CD14-positive monocyte (primary cell): ENCODE measurements around the gene REXO2. TPM values are rescaled to one million over a fixed set of nuclear protein-coding genes. Genes with fewer than 3 reads are reported as not detected.

Source experiments
- DNase-seq, 3 donors: peaks; one replicate each; pipeline ENCODE4 v3.0.0-alpha.2; 2011 to 2022
- H2AFZ ChIP-seq: 2 replicates; pipeline ENCODE4 v1.6.0; 2012; ENCODE audit warnings: mild to moderate bottlenecking, low read depth, low read length, inconsistent platforms; ENCODE audit not compliant: insufficient read depth, poor library complexity, severe bottlenecking
- H3K27ac ChIP-seq, 2 donors: 1 replicate in 1 of 2; 2 replicates in 1 of 2; pipeline ENCODE4 v1.5.1; 2012 to 2013; ENCODE audit warnings: low read length in 2 of 2, control low read depth in 1 of 2, inconsistent platforms in 1 of 2, low read depth in 1 of 2, mild to moderate bottlenecking in 1 of 2
- H3K27me3 ChIP-seq, 2 donors: one replicate each; pipeline versions ENCODE4 v1.6.0 to v1.6.1; 2011 to 2013; ENCODE audit warnings: low read length in 2 of 2; ENCODE audit not compliant: control insufficient read depth in 2 of 2, insufficient read depth in 2 of 2
- H3K36me3 ChIP-seq, 2 donors: replicated peaks in 1 of 2; 1 replicate in 1 of 2; 2 replicates in 1 of 2; pipeline versions ENCODE4 v1.5.1 to v1.6.1; 2012 to 2013; ENCODE audit warnings: low read length in 2 of 2, control low read depth in 1 of 2, inconsistent platforms in 1 of 2, mild to moderate bottlenecking in 1 of 2; ENCODE audit not compliant: insufficient read depth in 2 of 2, control insufficient read depth in 1 of 2
- H3K4me1 ChIP-seq, 2 donors: 1 replicate in 1 of 2; 2 replicates in 1 of 2; pipeline versions ENCODE4 v1.5.1 to v1.6.1; 2012 to 2013; ENCODE audit warnings: low read length in 2 of 2, control low read depth in 1 of 2, inconsistent platforms in 1 of 2, mild to moderate bottlenecking in 1 of 2, moderate library complexity in 1 of 2; ENCODE audit not compliant: insufficient read depth in 2 of 2, control insufficient read depth in 1 of 2
- H3K4me2 ChIP-seq: replicated peaks from 2 replicates; pipeline ENCODE3; 2012; ENCODE audit warnings: low read length, moderate library complexity, mild to moderate bottlenecking; ENCODE audit not compliant: poor library complexity, severe bottlenecking; ENCODE audit errors: extremely low read depth
- H3K4me3 ChIP-seq, 3 experiments: fragments of 200-600 bp in 1 of 3; sonication (generic) in 1 of 3; replicated peaks in 1 of 3; 1 replicate in 2 of 3; 2 replicates in 1 of 3; pipeline ENCODE4 v1.5.1; 2011 to 2013; ENCODE audit warnings: low read length in 3 of 3, mild to moderate bottlenecking in 3 of 3, control low read depth in 2 of 3, low read depth in 2 of 3, inconsistent platforms in 1 of 3, moderate library complexity in 1 of 3
- H3K79me2 ChIP-seq: 2 replicates; pipeline ENCODE4 v1.6.0; 2012; ENCODE audit warnings: mild to moderate bottlenecking, control low read depth, inconsistent platforms, low read length, moderate library complexity; ENCODE audit not compliant: insufficient read depth
- H3K9ac ChIP-seq: 2 replicates; pipeline ENCODE4 v1.6.0; 2017; ENCODE audit warnings: low read length, mild to moderate bottlenecking; ENCODE audit not compliant: insufficient read depth, poor library complexity, severe bottlenecking
- H3K9me3 ChIP-seq, 2 donors: replicated peaks in 1 of 2; 1 replicate in 1 of 2; 2 replicates in 1 of 2; pipeline versions ENCODE4 v1.5.1 to v1.6.1; 2012 to 2013; ENCODE audit warnings: low read length in 2 of 2, control low read depth in 1 of 2; ENCODE audit not compliant: control insufficient read depth in 1 of 2, insufficient read depth in 1 of 2
- H4K20me1 ChIP-seq: 2 replicates; pipeline ENCODE4 v1.6.0; 2012; ENCODE audit warnings: mild to moderate bottlenecking, low read length, control low read depth, moderate library complexity; ENCODE audit not compliant: insufficient read depth
- H3K27ac Mint-ChIP-seq, 7 donors: one replicate each; pipeline ENCODE4 v1.8.0; 2020; ENCODE audit warnings: mild to moderate bottlenecking in 7 of 7, mixed read lengths in 7 of 7, moderate library complexity in 6 of 7, inconsistent platforms in 2 of 7
- H3K27me3 Mint-ChIP-seq, 3 donors: one replicate each; pipeline ENCODE4 v1.8.0; 2021 to 2022; ENCODE audit warnings: low read depth in 3 of 3, mild to moderate bottlenecking in 3 of 3, mixed read lengths in 3 of 3, moderate library complexity in 3 of 3, inconsistent platforms in 1 of 3
- H3K36me3 Mint-ChIP-seq, 2 donors: one replicate each; pipeline ENCODE4 v1.8.0; 2020; ENCODE audit warnings: mixed read lengths in 2 of 2, inconsistent platforms in 1 of 2, mild to moderate bottlenecking in 1 of 2
- H3K4me1 Mint-ChIP-seq: one replicate; pipeline ENCODE4 v1.8.0; 2020; ENCODE audit warnings: mild to moderate bottlenecking, mixed read lengths
- H3K4me3 Mint-ChIP-seq, 2 donors: one replicate each; pipeline ENCODE4 v1.8.0; 2020; ENCODE audit warnings: mild to moderate bottlenecking in 2 of 2, mixed read lengths in 2 of 2, moderate library complexity in 1 of 2
- H3K9me3 Mint-ChIP-seq, 7 donors: one replicate each; pipeline ENCODE4 v1.8.0; 2020 to 2022; ENCODE audit warnings: mixed read lengths in 7 of 7, mild to moderate bottlenecking in 6 of 7, moderate library complexity in 6 of 7, inconsistent platforms in 2 of 7
- CTCF ChIP-seq: fragments of 200-600 bp; IDR thresholded peaks from one replicate; pipeline ENCODE4 v1.8.0; 2022; ENCODE audit warnings: antibody characterized with exemption, mild to moderate bottlenecking
- WGBS: methylation state at CpG from one replicate; pipeline ENCODE4 v1.1.5; 2013; ENCODE audit warnings: missing lambda C conversion rate; ENCODE audit not compliant: insufficient coverage; 5-methylcytosine and 5-hydroxymethylcytosine counted together
- intact Hi-C, 2 donors: fragments of 100-400 bp; cut with micrococcal nuclease; formaldehyde crosslinking; loops; one replicate each; pipeline versions ENCODE4 v1.15.0 to v1.15.1; 2023
- polyA plus RNA-seq, 3 donors: library from polyadenylated mRNA; depleted of rRNA in 1 of 3; unstranded in 2 of 3; stranded (reverse) in 1 of 3; fragments of 300-500 nt in 2 of 3; fragments of >200 nt in 1 of 3; fragmentation: Illumina TruSeq in 2 of 3; gene quantifications; 1 replicate in 2 of 3; 2 replicates in 1 of 3; pipeline ENCODE4 v1.2.3, GENCODE V29; 2012 to 2021

The REXO2 gene
- polyA plus RNA-seq, 3 donors = 18.0 to 22.5 (median 22.2) TPM

DNA sequence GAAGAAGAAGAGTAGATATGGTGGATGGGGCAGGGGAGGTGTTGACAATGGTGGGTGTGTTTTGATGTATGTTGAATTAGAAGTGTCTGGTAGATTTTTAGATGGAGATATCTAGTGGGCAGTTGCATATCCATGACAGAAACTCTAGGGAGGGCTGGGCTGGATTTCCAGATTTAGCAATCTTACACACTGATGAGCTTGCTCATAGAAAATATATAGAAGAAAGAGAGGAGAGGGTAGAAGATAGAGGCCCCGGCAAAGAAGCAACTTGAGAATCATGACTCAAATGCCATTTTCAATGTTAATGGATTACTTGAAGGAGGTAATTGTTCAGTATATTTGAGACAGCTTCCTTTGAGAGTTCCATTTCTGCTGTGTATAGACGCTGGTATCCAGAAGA, 8.2 kb downstream of the REXO2 start:
- no peak for TF ChIP-seq CTCF
- no peak overlapping the region for H3K27ac ChIP-seq
- no peak overlapping the region for H3K4me2 ChIP-seq
- Mint-ChIP-seq H3K9me3 (peaks cover 0 to 3% (median 0%) of the 10 kb centered on the region in 7 donors), H3K36me3 (peaks cover 16 to 22% of the 10 kb centered on the region in 2 donors), H3K27me3 (no peaks in the 10 kb centered on the region), H3K27ac (no peak overlapping the region), H3K4me1 (no peaks in the 10 kb centered on the region), H3K4me3 (no peak overlapping the region)
- H2AFZ ChIP-seq = no peak overlapping the region
- H3K4me3 ChIP-seq = no peak overlapping the region
- 83% methylated on average over 2 of the region's 2 CpGs for WGBS
- H4K20me1 ChIP-seq = no peaks in the 10 kb centered on the region
- H3K27me3 ChIP-seq = no peaks in the 10 kb centered on the region
- H3K79me2 ChIP-seq = no peaks in the 10 kb centered on the region
- intact Hi-C loops = no loop called here
- no peaks in the 10 kb centered on the region for H3K4me1 ChIP-seq
- peaks cover 2 to 10% of the 10 kb centered on the region in 2 donors for H3K36me3 ChIP-seq
- H3K9me3 ChIP-seq = no peaks in the 10 kb centered on the region
- no peak for DNase-seq
- no peak overlapping the region for H3K9ac ChIP-seq

GRCh38 chr11:114447892-114448291, 8.6 kb downstream of the REXO2 start:
- no peak for TF ChIP-seq CTCF
- Mint-ChIP-seq H3K36me3 (peaks cover 16 to 22% of the 10 kb centered on the region in 2 donors), H3K4me3 (no peak overlapping the region), H3K27me3 (no peaks in the 10 kb centered on the region), H3K9me3 (peaks cover 0 to 3% (median 0%) of the 10 kb centered on the region in 7 donors), H3K4me1 (no peaks in the 10 kb centered on the region), H3K27ac (no peak overlapping the region)
- DNase-seq = no peak
- Histone ChIP-seq H4K20me1 (no peaks in the 10 kb centered on the region), H3K4me3 (no peak overlapping the region), H2AFZ (no peak overlapping the region), H3K36me3 (peaks cover 2 to 10% of the 10 kb centered on the region in 2 donors), H3K4me2 (no peak overlapping the region), H3K4me1 (no peaks in the 10 kb centered on the region), H3K27me3 (no peaks in the 10 kb centered on the region), H3K9ac (no peak overlapping the region), H3K79me2 (no peaks in the 10 kb centered on the region), H3K9me3 (no peaks in the 10 kb centered on the region), H3K27ac (no peak overlapping the region)
- intact Hi-C loops = no loop called here
- WGBS = no CpG with 5 or more reads among the region's 3 CpGs
